HepG2 (cell line): Measurements from ENCODE around the gene GLDC. TPM values are rescaled to one million over a fixed set of nuclear protein-coding genes. Genes with fewer than 3 reads are reported as not detected.

Experiments
- ATAC-seq: fragments of 200-7000 bp; cut with Tn5 transposase; 3 replicates; pipeline ENCODE4 v1.9.1; 2020; ENCODE audit warnings: mild to moderate bottlenecking, moderate library complexity
- BruUV-seq: library from RNA; stranded (reverse); fragments of 400-500 nt; replicated peaks from 2 replicates; lab custom pipeline; 2021; lab: Mats Ljungman, UMichigan
- CTCF ChIA-PET: fragments of 300-600 bp; formaldehyde crosslinking; extraction: SDS; loops from one replicate; lab custom pipeline; 2021; ENCODE audit warnings: low total read pairs, inconsistent platforms, low intra/inter-chr PET ratio; lab: Yijun Ruan, JAX
- POLR2A ChIA-PET: fragments of 350-600 bp; sonication (Branson Sonifier 250); formaldehyde crosslinking; loops from one replicate; lab custom pipeline; 2020; ENCODE audit warnings: antibody characterized with exemption, inconsistent platforms; lab: Yijun Ruan, JAX
- DNase-seq: peaks from one replicate; pipeline ENCODE4 v3.0.0-alpha.2; 2015; ENCODE audit warnings: low spot score
- FAIRE-seq: peaks from 3 replicates; lab custom pipeline; 2011; peaks lifted over from hg19 to GRCh38; lab: Jason Lieb, UNC
- H2AFZ ChIP-seq: one replicate; pipeline ENCODE4 v1.6.1; 2011; ENCODE audit warnings: low read length, inconsistent platforms
- H3K27ac ChIP-seq: fragments of 300-600 bp; 3 replicates; pipeline ENCODE4 v1.8.0; 2011; ENCODE audit warnings: mixed run types, mild to moderate bottlenecking, mixed read lengths, low read length, inconsistent platforms; ENCODE audit not compliant: insufficient read depth; ENCODE audit errors: extremely low read length
- H3K27me3 ChIP-seq, 2 experiments: fragments of 200-600 bp in 1 of 2; 2 replicates in 1 of 2; 3 replicates in 1 of 2; pipeline versions ENCODE4 v1.6.0 to v1.8.0; 2011; ENCODE audit warnings: low read length in 2 of 2, mild to moderate bottlenecking in 2 of 2, moderate library complexity in 2 of 2, inconsistent platforms in 1 of 2; ENCODE audit not compliant: insufficient read depth in 2 of 2, control insufficient read depth in 1 of 2
- H3K36me3 ChIP-seq, 2 experiments: fragments of 200-600 bp in 1 of 2; replicated peaks in 1 of 2; 2 replicates in 1 of 2; 3 replicates in 1 of 2; pipeline versions ENCODE4 v1.5.1 to v1.8.0; 2011; ENCODE audit warnings: low read length in 2 of 2, inconsistent platforms in 1 of 2; ENCODE audit not compliant: insufficient read depth in 2 of 2, control insufficient read depth in 1 of 2
- H3K4me1 ChIP-seq: 2 replicates; pipeline ENCODE4 v1.5.1; 2012; ENCODE audit warnings: low read length, inconsistent platforms; ENCODE audit not compliant: insufficient read depth
- H3K4me2 ChIP-seq: 2 replicates; pipeline ENCODE4 v1.6.0; 2011; ENCODE audit warnings: low read depth, low read length, inconsistent platforms
- H3K4me3 ChIP-seq, 3 experiments: fragments of 200-600 bp in 1 of 3; sonication (generic), shearing (Covaris generic) in 1 of 3; replicated peaks in 1 of 3; 2 replicates each; pipeline ENCODE4 v1.5.1; 2011 to 2016; ENCODE audit warnings: low read length in 3 of 3, inconsistent platforms in 2 of 3, low read depth in 2 of 3, mild to moderate bottlenecking in 2 of 3, control low read depth in 1 of 3, mixed read lengths in 1 of 3; ENCODE audit not compliant: insufficient read depth in 1 of 3
- H3K79me2 ChIP-seq: one replicate; pipeline ENCODE4 v1.6.1; 2011; ENCODE audit warnings: low read length, inconsistent platforms; ENCODE audit not compliant: insufficient read depth
- H3K9ac ChIP-seq: 2 replicates; pipeline ENCODE4 v1.6.0; 2011; ENCODE audit warnings: mild to moderate bottlenecking, low read depth, low read length, inconsistent platforms; ENCODE audit not compliant: insufficient read depth
- H3K9me3 ChIP-seq: 2 replicates; pipeline ENCODE4 v1.5.1; 2012; ENCODE audit warnings: mild to moderate bottlenecking, low read length
- H4K20me1 ChIP-seq: 2 replicates; pipeline ENCODE4 v1.6.0; 2011; ENCODE audit warnings: inconsistent platforms, mild to moderate bottlenecking, low read length, moderate library complexity; ENCODE audit not compliant: insufficient read depth
- CC2D1A ChIP-seq: sonication (generic); formaldehyde crosslinking; IDR thresholded peaks from 2 replicates; pipeline ENCODE4 v1.8.1; 2023; ENCODE audit warnings: mild to moderate bottlenecking, missing genetic modification reagents
- FOXP4 ChIP-seq: sonication (generic); formaldehyde crosslinking; IDR thresholded peaks from 2 replicates; pipeline ENCODE4 v1.4.0; 2020; ENCODE audit warnings: missing genetic modification reagents
- MAFF ChIP-seq: IDR thresholded peaks from 2 replicates; pipeline ENCODE4 v1.6.1; 2011; ENCODE audit warnings: low read depth, low read length, improper control_type of control experiment
- REPIN1 ChIP-seq: sonication (generic); formaldehyde crosslinking; IDR thresholded peaks from 2 replicates; pipeline ENCODE4 v1.8.0; 2022; ENCODE audit warnings: missing genetic modification reagents, low read depth, mild to moderate bottlenecking, borderline replicate concordance
- ZFP1 ChIP-seq: IDR thresholded peaks from 2 replicates; pipeline ENCODE4 v1.6.1; 2016
- ZNF10 ChIP-seq: sonication (generic); formaldehyde crosslinking; IDR thresholded peaks from 2 replicates; pipeline ENCODE4 v1.4.0; 2020; ENCODE audit warnings: mild to moderate bottlenecking, low read depth, missing genetic modification reagents, borderline replicate concordance
- ZNF121 ChIP-seq: sonication (generic); formaldehyde crosslinking; IDR thresholded peaks from 2 replicates; pipeline ENCODE4 v1.5.0; 2020; ENCODE audit warnings: mild to moderate bottlenecking, missing genetic modification reagents
- ZNF275 ChIP-seq: sonication (generic); formaldehyde crosslinking; IDR thresholded peaks from 2 replicates; pipeline ENCODE4 v1.8.0; 2022; ENCODE audit warnings: missing genetic modification reagents, mild to moderate bottlenecking, inconsistent platforms, borderline replicate concordance
- ZNF337 ChIP-seq: sonication (generic); formaldehyde crosslinking; IDR thresholded peaks from 2 replicates; pipeline ENCODE4 v1.5.1; 2020; ENCODE audit warnings: missing genetic modification reagents, low read depth, mild to moderate bottlenecking, borderline replicate concordance
- ZNF564 ChIP-seq: sonication (generic); formaldehyde crosslinking; IDR thresholded peaks from 2 replicates; pipeline ENCODE4 v1.8.1; 2023; ENCODE audit warnings: mild to moderate bottlenecking, missing genetic modification reagents
- ZNF737 ChIP-seq: sonication (generic); formaldehyde crosslinking; IDR thresholded peaks from 2 replicates; pipeline ENCODE4 v1.5.0; 2020; ENCODE audit warnings: missing genetic modification reagents, mild to moderate bottlenecking, borderline replicate concordance
- WGBS: methylation state at CpG from one replicate; pipeline ENCODE4 v1.1.6; 2017; ENCODE audit warnings: low lambda C conversion rate; 5-methylcytosine and 5-hydroxymethylcytosine counted together
- in situ Hi-C: cut with HindIII; loops from 2 replicates; pipeline ENCODE4 v1.10.0; 2017; ENCODE audit warnings: low pct_unique_long_range_greater_than_20kb; ENCODE audit not compliant: extremely low pct_ligation_motif_present
- intact Hi-C: fragments of 100-400 bp; cut with micrococcal nuclease; formaldehyde crosslinking; loops from one replicate; pipeline ENCODE4 v1.10.0; 2022; ENCODE audit not compliant: unreplicated experiment
- polyA plus RNA-seq, 8 experiments: library from polyadenylated mRNA; depleted of rRNA in 3 of 8; stranded (reverse) in 7 of 8; unstranded in 1 of 8; fragments of >200 nt; fragmentation: Illumina TruSeq in 4 of 8; extraction: Trizol in 4 of 8; gene quantifications; 2 replicates each; pipeline versions ENCODE4 v1.2.1 to v1.2.3, GENCODE V29; 2011 to 2016; ENCODE audit warnings: low read depth in 4 of 8, missing spikeins in 1 of 8, mixed read lengths in 1 of 8; ENCODE audit not compliant: insufficient read depth in 1 of 8
- total RNA-seq, 5 experiments: library from RNA; depleted of rRNA; stranded (reverse); fragments of >200 nt; fragmentation: Illumina TruSeq; extraction: Trizol; gene quantifications; 2 replicates each; pipeline ENCODE4 v1.2.3, GENCODE V29; 2016; ENCODE audit warnings: low read depth in 1 of 5
- TF ChIP-seq, protein P1 (sequence below): sonication (generic); formaldehyde crosslinking; IDR thresholded peaks from 2 replicates; pipeline ENCODE4 v1.4.0; 2020; ENCODE audit warnings: missing genetic modification reagents; ENCODE audit errors: not compliant biosample characterization
- TF ChIP-seq, protein P2 (sequence below): sonication (generic); formaldehyde crosslinking; IDR thresholded peaks from 2 replicates; pipeline ENCODE4 v1.5.0; 2020; ENCODE audit warnings: missing genetic modification reagents, mild to moderate bottlenecking, borderline replicate concordance

GLDC gene
- total and polyA plus RNA-seq, 2 of the 13 experiments (the other 11 are each of a cell fraction or from before 2014, with no cell fraction given) = 59.3 to 115 TPM

DNA sequence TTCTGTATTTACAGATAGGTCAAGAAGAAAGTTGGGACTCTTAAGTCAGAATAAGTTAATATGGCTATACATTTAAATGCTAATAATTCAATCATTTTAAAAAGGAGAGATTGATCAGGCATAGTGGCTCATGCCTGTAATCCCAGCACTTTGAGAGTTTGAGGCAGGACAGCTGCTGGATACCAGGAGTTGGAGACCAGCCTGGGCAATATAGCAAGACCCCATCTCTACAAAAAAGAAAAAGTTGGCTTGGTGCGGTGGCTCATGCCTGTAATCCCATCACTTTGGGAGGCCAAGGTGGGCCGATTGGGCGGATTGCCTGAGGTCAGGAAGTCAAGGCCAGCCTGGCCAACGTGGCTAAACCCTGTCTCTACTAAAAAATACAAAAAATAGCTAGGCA, 15.0 kb upstream of the GLDC start:
- POLR2A ChIA-PET = no interaction called here
- no peak overlapping the region for H3K27ac ChIP-seq
- no peak overlapping the region for H2AFZ ChIP-seq
- no peaks in the 10 kb centered on the region for H3K36me3 ChIP-seq
- intact Hi-C loops = no loop called here
- FAIRE-seq = no peak
- no peaks in the 10 kb centered on the region for H3K27me3 ChIP-seq
- no peak for TF ChIP-seq ZNF737
- peak; percentile 91 for TF ChIP-seq ZNF121 (CRISPR knock-in tag)
- TF ChIP-seq, all 625 proteins: peak for 1
- H3K9me3 ChIP-seq = no peaks in the 10 kb centered on the region
- CTCF ChIA-PET = no interaction called here
- H3K9ac ChIP-seq = no peak overlapping the region
- peaks cover 46% of the 10 kb centered on the region for H3K4me1 ChIP-seq
- no peaks in the 10 kb centered on the region for H3K79me2 ChIP-seq
- ATAC-seq (no peak), DNase-seq (no peak)
- H4K20me1 ChIP-seq = no peaks in the 10 kb centered on the region
- in situ Hi-C loops = no loop called here
- H3K4me2 ChIP-seq = no peak overlapping the region
- no peak overlapping the region for H3K4me3 ChIP-seq
- no TSS peak for BruUV-seq
- 66% methylated on average over 4 of the region's 4 CpGs for WGBS

GRCh38 chr9:6658628-6659353, 13.3 kb upstream of the GLDC start:
- FAIRE-seq = no peak
- no TSS peak for BruUV-seq
- TF ChIP-seq ZNF337 (CRISPR knock-in tag) = no peak
- no peak for TF ChIP-seq ZNF275 (CRISPR knock-in tag)
- TF ChIP-seq ZFP1 (CRISPR knock-in tag) = no peak
- TF ChIP-seq, protein P1, sequence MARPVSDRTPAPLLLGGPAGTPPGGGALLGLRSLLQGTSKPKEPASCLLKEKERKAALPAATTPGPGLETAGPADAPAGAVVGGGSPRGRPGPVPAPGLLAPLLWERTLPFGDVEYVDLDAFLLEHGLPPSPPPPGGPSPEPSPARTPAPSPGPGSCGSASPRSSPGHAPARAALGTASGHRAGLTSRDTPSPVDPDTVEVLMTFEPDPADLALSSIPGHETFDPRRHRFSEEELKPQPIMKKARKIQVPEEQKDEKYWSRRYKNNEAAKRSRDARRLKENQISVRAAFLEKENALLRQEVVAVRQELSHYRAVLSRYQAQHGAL (CRISPR knock-in tag) = no peak
- TF ChIP-seq ZNF10 (CRISPR knock-in tag) = no peak
- TF ChIP-seq ZNF564 (CRISPR knock-in tag) = no peak
- no peak for TF ChIP-seq MAFF
- TF ChIP-seq CC2D1A (CRISPR knock-in tag) = no peak
- TF ChIP-seq REPIN1 = no peak
- TF ChIP-seq FOXP4 = no peak
- TF ChIP-seq, protein P2, sequence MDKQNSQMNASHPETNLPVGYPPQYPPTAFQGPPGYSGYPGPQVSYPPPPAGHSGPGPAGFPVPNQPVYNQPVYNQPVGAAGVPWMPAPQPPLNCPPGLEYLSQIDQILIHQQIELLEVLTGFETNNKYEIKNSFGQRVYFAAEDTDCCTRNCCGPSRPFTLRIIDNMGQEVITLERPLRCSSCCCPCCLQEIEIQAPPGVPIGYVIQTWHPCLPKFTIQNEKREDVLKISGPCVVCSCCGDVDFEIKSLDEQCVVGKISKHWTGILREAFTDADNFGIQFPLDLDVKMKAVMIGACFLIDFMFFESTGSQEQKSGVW (CRISPR knock-in tag) = no peak

More at GRCh38 chr9:6658628-6659353, 13.3 kb upstream of the GLDC start:
- ChIA-PET CTCF (no interaction called here), POLR2A (no interaction called here)
- Histone ChIP-seq H3K9me3 (no peaks in the 10 kb centered on the region), H4K20me1 (no peaks in the 10 kb centered on the region), H3K4me2 (no peak overlapping the region), H3K27ac (no peak overlapping the region), H3K79me2 (no peaks in the 10 kb centered on the region), H3K27me3 (no peaks in the 10 kb centered on the region), H3K4me3 (no peak overlapping the region), H3K4me1 (peaks cover 29% of the 10 kb centered on the region), H2AFZ (no peak overlapping the region), H3K9ac (no peak overlapping the region), H3K36me3 (no peaks in the 10 kb centered on the region)
- ATAC-seq (no peak), DNase-seq (no peak)
- in situ Hi-C loops = no loop called here
- WGBS = 77% methylated on average over 4 of the region's 4 CpGs
- intact Hi-C loops = no loop called here
